Pons (tissue), 1 donor: ENCODE results near the gene FAM186B.

Experiments used
- DNase-seq: peaks from one replicate; pipeline ENCODE4 v3.0.0-alpha.2; 2016; ENCODE audit warnings: low spot score

The FAM186B gene

DNA sequence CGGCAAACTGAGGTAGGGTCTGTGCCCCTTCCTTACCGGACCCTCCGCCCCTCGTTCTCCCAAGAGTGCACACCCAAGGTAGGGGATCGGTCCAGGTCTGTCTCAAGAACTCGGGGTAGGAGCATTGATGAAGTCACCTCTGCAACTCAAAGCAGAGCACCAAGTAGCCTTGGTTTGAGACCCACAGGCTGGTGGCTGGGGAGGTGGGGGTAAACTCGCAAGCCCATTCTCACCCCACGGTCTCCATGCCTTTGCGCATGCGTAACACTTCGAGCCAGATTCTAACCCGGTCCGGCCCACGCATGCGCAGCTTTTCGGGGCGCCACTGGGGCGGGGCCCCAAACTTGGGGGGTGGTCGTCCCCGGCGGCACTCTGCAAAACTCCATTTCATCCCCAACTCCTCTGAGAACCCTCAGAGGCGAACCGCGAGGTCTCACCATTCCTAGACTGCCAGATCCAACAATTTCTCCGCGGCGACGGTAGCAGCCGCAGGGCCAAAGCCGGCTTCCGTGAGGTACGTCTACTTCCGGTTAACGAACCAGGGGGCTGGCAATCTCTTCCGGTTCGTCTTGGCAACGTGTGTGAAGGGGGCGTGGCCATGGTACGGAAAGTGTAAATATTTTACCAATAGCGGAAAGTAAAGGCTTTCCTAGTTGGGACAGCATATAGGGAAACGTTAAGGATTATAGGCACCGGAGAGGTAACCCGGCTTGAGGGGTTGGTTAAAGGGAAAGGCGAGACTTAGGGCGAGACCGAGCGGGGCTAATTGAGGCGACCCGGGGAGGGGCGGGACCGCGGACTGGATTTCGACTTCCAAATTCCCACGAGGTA lies 37.6 kb downstream of the FAM186B start, which contains the start of gene MCRS1:
Gene MCRS1 (minus strand): TSS at position 532 of the 831 bp plus-strand sequence. CDS start 1,411 bp downstream, outside the sequence.
- peak; percentile 94 for DNase-seq

DNA sequence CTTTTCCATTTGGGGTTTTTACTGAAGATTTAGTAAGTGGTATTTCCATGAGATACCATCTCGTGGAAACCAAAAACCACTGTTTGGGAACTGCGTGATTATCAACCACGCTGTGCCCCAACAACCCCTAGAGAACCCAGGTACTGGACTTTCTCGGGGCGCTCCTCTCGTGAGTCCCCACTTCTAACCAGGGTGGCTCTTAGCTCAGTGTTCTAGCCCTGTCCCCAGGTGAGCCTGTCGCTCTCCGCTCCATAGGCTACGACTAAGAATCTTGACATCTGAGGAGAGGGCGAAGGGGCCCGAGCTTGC lies 38.2 kb downstream of the FAM186B start:
- DNase-seq = no peak

DNA sequence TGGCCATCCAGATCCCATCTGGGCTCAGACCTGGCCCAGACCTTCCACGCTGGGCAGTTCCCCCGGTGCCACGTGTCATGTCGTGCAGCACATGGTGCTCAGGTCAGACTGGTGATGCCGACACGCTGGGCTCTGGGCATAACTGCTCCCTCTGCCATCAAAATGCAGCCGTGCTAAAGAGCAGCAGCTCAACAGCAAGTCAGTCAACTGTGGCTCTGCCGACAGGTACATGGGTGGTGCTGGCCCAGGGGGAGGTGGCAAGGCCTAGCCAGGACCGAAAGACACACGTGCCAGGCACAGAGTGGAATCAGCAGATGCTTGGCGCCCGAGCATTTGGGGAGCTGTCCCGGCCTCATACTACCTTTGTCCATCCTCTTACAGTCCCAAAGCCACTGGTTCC lies 39.1 kb downstream of the FAM186B start:
- no peak for DNase-seq

DNA sequence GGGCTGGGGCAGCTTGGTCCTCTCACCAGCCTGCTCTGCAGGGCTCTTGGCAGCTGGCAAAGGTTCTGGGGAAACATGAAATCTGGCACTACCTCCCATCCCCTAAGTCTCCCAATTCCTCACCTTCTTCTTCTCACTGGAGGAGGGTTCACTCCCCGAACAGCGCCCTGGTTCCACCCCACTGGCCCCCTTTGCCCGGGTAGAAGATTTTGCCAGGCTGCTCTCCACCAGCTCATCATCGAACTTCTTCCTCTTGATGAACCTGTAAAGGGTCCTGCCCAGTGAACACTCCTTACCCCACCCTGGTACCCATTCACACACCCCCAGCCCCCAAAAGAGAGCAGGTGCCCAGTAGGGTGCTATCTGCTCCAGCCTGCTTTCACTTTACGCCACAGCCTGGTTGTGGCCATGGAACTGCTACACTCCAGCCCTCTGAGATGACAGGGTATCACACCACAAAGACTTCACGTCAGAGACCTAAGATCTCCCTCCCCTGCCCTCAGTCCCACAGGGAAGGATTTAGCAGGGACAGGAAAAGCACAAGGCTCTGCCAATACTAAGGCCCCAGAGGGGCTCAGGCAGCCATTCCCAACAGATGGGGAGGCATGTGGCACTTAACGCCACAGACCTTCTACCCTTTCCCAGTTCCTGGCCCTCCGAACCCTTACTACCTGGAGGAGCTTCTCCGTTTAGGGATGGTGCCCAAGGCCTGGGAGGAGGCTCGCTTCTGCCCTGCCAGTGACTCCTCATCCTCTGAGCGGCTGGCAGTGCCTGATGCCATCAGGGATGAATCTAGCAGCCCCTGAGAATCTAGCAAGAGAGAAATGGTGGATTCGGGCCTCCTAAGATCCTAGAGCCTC lies 39.8 kb downstream of the FAM186B start:
- no peak for DNase-seq

DNA sequence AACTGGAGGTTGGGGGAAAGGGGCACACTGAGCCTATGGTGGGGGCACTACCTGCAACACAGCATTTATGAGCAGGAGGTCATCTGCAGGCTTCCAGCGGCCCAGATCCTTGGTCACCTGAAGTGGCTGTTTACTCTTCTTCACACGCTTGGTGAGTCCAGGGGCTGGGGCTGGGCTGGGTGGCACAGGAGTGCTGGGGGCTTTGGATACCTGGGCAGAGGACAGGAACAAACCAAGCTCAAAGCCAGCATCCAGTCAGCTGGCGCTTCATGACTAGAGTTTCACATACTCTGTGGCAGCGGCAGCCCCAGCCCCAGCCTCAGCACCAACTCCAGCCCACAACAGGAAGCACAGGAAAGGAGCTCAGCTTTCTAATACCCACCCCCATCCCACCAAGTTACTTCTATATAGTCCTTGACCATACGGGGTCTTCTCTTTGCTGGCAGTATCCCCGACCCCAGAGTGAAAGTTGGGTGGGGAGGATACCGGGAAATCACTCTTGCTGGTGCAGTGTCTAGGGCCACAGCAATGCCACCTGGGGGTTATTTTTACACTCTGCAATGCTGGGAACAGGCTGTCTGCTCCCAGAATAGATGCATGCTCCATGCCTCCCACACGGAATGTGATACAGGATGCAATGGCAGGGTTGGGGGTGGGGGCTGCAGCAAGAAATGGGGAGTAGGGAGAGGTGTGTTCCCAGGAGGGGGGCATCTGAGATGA lies 40.6 kb downstream of the FAM186B start:
- DNase-seq = no peak

DNA sequence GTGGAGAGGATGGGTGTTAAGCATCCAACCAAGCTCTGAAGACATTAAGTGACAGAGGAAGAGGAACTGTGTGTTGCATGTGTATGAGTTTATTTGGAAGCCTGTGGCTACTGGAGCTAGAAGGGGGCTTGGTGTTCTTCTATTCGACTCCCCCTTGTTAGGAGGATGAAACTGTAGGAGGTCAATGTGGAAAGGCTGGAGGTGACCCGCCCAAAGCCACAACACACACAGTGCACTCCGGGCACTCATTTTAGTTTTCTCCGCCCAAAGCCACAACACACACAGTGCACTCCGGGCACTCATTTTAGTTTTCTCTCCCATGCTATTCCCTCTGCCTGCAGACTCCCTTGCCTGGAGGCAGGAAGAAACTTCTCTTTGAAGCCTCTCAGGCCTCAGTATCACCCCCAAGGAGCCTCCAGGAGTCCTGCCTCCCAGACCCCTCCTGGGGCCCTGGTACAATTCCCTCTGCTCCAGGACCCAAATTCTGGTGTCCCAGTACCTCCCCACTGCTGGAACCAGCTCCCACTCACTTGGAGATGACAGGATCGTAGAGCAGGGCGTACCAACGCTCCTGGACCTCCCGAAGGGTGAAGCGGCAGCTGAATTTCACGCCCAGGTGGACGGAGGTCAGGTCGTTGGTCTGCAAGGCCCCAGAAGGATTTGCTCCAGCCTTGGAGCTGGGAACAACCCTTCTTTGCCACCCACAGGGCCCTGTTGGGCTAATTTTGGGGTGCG lies 41.3 kb downstream of the FAM186B start:
- DNase-seq = no peak

DNA sequence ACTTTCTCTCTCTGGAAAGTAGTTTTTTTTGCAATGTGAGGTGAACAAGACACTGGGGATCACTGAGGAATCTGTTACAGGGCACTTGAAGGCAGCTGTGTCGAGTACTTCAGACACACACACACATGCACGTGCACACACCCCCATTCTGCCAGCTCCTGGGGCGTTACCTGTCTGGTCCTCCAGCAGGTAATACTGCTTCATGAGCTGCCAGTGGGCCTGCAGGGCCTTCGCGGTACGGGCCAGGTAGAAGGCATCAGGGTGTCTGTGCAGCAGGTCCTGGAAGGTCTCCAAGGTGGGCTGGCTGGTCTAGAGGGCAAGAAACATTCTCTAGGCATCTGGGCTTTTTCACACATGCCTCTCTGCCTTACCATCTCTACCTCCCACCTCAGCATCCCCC lies 42.6 kb downstream of the FAM186B start:
- no peak for DNase-seq

DNA sequence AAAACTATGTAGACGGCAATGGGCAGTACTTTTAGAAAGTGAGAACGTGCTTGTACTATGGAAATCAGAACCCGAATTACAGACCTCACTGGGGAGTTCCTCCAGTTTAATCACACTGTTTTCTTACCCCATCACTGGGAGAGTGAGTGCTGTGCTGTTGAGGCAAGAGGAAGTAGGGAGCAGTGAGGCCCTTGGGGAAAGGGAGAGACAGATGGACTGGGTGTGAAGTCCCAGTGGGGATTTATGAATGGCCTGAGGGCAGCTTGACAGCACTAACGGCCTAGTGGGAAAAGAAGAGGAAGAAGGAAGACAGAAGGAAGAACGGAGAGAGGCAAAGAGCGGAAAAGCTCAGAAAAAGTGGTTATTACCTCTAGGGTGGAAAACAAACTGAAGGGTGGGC lies 43.2 kb downstream of the FAM186B start:
- no peak for DNase-seq

DNA sequence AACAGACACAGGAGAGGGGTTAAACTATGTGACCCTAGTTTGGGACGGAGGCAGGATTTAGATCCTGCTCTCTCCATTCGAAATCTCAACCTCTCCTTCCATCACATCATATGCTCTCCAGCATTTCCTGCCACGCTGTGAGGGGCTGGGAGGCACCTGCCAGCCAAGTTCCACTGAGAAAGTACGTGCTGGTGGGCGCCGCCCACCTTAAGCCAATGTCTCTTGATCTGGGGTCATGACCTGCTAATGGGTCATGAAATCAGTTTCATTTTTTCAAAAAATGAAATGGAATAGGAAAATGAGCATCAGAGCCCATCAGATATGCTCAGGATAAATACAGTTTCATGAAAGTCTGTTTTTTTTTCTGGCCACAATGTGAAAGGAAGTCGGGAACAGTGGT lies 44.7 kb downstream of the FAM186B start:
- no peak for DNase-seq

DNA sequence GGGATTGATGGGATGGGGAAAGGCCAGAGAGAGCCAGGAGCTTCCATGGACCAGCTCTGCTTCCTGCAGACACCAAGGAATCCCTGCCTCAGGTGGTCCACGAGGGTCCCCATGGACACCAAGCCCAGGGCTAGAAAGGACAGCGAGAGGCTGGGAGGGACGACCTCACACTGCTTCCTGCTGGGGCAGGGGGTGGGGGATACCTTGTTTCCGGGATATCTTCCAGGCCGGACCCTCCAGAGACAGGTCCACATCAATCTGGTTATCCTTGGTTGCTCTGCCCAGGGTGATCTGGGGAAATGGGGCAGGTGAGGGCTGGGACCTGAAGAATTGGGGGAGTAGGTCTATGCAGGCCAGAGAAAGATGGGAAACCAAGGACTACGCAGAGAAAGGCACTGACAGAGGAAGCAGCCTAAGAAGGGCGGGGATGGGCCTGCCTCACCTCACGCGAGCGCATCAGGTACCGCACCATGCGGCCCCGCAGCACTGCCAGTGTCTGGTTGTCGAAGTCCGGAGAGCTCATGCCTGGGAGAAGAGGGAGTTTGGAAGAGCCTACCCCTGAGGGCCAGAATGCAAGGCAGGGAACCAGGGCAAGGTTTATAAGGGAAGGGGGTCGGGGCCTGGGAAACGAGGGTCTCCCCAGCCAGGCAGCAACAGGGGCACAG lies 46.3 kb downstream of the FAM186B start:
- DNase-seq = no peak

DNA sequence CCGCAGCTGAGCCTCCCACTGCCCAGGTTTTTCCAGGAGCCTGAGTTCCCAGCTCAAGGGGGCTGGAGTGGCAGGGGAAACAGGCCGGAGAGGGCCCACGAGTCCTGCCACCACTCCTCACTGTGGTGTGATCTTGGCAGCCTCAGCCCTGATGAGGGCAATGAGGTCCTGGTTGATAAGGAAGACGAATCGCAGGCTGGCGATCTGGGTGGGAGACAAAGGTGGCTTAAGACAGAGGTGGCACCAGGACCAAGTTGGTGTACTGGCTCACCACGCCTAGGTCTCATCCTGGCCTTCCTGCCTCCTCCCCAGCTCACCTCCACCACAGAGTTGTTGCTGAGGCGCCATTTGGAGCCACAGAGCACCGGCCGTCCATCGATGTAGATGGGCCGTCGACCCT lies 46.9 kb downstream of the FAM186B start:
- no peak for DNase-seq

DNA sequence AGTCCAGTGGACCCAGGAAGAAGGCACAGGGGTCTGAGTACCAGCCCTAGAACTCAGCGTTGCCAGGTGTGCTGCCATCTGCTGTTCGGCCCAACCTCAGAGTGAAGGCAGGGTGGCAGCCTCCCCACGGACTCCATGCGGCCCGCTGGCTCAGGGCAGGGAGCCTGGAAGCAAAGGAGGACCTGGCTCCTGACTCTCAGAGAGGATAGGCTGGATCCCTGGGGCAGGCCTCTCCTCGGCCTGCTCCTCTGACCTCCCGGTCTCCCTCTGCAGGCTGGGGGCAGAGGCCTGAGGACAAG lies 47.6 kb downstream of the FAM186B start:
- no peak for DNase-seq

DNA sequence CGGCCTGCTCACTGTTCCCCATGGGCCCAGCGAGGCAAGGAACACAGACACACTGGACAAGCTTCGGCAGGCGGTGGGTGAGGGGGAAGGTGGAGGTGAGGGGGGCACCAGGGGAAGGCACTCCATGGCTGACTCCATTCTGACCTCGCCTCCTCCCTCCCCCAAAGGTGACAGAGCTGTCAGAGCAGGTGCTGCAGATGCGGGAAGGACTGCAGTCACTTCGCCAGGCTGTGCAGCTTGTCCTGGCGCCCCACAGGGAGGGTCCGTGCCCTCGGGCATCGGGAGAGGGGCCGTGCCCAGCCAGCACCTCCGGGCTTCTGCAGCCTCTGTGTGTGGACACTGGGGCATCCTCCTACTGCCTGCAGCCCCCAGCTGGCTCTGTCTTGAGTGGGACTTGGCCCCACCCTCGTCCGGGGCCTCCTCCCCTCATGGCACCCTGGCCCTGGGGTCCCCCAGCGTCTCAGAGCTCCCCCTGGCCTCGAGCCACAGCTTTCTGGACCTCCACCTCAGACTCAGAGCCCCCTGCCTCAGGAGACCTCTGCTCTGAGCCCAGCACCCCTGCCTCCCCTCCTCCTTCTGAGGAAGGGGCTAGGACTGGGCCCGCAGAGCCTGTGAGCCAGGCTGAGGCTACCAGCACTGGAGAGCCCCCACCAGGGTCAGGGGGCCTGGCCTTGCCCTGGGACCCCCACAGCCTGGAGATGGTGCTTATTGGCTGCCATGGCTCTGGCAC lies 48.1 kb downstream of the FAM186B start:
- DNase-seq = no peak

DNA sequence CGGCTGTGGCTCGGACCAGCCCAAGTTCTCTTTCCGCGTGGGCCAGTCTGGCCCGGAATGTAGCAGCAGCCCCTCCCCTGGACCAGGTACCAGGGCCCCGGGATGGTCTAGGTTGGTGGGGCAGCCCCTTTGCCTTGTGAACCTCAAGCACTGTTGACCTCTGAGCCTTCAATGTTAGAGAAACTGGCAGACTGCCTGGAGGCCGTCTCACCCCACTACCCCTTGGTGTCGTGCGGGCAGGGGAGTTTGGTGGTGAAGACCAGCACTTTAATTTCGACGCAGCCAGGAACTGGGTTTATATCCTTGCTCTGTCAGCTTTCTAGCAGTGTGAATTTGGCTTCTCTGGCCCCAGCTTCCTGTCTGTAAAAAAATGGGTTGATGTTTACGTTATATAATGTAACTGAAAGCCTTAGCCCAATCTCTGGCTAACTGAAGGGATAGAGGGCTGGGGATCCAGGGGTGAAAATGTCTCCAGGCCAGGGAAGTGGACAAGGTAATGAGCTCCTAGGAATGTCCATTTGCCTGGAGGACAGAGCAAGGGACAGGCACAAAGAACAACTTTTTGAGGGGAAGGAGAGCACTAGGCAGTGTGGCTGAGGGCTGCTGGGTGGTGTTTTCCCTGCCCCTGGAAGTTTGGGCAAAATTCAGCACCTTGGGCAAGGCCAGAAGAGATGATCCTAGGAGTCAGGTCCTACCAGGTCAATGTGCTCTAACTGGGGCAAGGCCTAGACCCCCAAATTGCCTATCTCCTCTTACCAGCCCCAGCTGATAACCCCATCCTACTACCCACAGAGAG lies 48.9 kb downstream of the FAM186B start:
- no peak for DNase-seq

DNA sequence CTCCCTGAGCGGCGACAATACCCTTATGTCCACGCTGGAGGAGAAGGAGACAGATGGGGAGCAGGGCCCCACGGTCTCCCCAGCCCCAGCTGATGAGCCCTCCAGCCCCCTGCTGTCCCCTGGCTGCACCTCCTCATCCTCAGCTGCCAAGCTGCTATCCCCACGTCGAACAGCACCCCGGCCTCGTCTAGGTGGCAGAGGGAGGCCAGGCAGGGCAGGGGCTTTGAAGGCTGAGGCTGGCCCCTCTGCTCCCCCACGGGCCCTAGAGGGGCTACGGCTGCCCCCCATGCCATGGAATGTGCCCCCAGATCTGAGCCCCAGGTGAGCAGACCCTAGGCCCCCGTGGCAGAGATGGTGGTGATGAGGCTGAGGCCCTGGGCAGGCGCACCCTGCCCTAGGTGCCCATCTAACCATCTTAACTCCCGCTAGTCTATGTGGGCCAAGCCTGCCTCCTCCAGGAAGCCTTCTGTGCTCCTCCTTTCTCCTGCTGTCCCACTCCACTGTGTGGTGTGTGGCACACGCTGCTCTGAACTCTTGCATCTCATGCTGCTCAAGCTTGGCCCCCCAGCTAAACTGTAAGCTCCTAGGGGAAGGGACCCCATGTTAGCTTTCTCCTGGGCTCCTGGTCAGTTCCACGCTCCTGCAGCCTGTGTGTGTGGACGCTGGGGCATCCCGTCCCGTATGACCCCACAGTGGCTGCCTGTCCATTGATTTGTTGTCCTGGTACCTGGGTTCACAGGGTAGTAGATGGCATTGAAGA lies 49.6 kb downstream of the FAM186B start:
- no peak for DNase-seq

DNA sequence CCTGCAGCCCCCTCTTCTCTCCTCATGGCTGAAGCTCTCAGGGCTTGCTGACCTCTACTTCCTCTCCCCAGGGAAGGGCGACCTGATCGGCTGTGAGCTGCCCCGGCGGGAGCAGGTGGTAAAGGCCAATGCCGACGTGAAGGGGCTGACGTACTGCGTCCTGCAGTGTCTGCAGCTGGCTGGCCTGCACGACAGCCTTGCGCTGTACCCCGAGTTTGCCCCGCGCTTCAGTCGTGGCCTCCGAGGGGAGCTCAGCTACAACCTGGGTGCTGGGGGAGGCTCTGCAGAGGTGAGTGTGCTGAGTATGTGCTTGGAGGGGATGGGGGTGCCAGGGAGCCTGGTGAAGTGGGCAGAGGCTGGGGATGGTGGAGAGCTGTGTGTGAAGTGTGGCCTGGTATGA lies 51.2 kb downstream of the FAM186B start:
- no peak for DNase-seq

DNA sequence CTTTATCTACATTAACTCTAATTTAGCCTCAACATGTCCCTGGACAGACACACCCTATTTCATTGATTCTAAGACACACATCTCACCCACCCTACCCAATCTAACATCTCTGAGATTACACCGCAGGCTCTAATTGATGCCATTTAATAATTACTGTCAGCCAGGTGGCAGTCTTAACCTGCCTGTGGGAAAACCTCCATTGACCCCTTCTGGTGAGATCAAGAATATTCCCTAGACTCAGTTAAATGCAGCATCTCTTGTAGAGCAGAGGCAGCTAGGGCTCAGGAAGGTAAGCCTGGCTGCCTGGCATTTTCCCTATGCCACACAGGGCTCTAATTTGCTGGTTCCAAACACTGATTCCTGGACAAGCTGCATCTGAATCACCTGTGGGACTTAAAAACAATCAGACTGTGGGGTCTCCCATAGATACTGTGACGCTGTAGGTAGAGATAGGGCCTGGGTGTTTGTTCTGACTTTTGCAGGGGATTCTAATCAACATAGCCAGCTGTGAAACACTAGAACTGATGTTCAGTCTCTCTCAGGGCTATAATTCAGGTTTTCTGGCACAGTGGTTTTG lies 51.8 kb downstream of the FAM186B start:
- no peak for DNase-seq

DNA sequence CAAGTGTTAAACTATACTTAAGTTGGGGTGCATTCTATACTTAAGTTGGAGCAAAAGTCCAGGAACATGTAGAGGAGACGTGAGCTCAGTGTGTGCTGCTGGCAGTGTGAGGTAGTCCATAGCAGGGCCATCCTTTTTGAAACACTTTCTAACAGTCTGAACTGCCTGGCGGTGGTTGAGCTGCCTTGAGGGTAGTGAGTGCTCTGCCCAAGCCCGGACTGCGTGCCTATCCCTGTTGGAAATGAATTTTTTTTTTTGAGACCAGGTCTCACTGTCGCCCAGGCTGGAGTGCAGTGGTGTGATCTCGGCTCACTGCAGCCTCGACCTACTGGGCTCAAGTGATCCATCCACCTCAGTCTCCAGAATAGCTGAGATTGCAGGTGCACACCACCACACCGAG lies 52.5 kb downstream of the FAM186B start:
- no peak for DNase-seq

DNA sequence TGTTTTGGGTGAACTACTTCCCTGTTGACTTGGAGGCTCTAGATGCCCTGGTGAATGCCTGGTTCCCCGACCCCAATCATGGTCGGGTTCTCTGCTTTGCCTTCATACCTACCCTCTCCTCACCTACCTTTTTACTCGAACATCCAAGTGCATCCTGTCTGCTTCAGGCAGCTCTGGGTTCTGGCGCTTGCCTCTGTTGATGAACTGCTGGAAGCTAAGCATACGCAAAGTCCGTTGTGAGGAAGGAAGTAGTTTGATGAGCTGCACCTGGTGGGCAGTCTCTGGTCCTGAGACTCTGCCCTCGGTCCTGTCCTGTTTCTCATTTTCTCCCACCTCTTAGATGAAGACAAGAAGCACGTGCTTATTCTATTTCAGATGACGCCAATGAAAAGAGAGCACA lies 53.0 kb downstream of the FAM186B start:
- DNase-seq = no peak
